HG02981 (cell line): Measurements from ENCODE around the gene MEIOC.
"Not testable (repeated sequence)": the region's sequence is repeated elsewhere in the genome, so short reads cannot be mapped to it uniquely, and the experiment has no call there.

Experiments used
- ATAC-seq: cut with Tn5 transposase; IDR thresholded peaks from one replicate; pipeline ENCODE4 v1.9.1; 2021; ENCODE audit warnings: mild to moderate bottlenecking, moderate library complexity; ENCODE audit not compliant: unreplicated experiment

Gene MEIOC

DNA sequence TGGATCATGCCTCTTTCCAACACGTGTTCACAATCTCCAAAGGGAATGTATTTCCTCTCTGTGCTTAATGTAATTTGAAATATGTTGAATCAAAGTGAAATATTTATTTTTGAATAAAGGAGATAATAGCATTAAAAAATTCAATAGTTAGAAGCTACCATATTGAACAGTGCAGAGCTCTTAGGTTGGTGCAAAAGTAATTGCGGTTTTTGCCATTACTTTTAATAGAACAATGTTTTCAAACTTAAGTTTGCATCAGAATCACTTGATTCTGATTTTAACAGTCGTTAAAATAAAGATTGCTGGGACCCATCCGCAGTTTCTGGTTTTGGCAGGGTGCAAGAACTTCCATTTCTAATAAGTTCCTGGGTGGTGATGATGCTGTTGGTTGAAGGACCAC lies 10.0 kb upstream of the MEIOC start:
- no peak for ATAC-seq

GRCh38 chr17:44647736-44648135 lies 8.5 kb upstream of the MEIOC start:
- no peak for ATAC-seq

DNA sequence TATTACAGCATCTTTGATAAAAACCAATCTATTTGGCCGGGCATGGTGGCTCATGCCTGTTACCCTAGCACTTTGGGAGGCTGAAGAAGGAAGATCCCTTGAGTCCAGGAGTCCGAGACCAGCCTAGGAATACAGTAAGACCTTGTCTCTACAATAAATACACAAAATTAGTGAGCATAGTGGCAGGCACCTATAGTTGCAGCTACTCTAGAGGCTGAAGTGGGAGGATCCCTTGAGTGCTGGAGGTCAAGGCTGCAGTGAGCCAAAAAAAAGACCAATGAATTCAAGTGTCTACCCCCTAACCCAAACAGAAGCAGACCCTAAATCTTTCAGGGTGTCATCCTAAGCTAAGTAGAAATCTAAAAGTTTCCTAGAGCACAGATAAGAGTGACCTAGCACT lies 7.3 kb upstream of the MEIOC start:
- no peak for ATAC-seq

GRCh38 chr17:44651228-44651627 lies 5.0 kb upstream of the MEIOC start:
- no peak for ATAC-seq

- ATAC-seq = no peak
Measured at GRCh38 chr17:44652727-44653126, 3.5 kb upstream of the MEIOC start.

GRCh38 chr17:44653384-44653783 lies 2.9 kb upstream of the MEIOC start:
- ATAC-seq = no peak

DNA sequence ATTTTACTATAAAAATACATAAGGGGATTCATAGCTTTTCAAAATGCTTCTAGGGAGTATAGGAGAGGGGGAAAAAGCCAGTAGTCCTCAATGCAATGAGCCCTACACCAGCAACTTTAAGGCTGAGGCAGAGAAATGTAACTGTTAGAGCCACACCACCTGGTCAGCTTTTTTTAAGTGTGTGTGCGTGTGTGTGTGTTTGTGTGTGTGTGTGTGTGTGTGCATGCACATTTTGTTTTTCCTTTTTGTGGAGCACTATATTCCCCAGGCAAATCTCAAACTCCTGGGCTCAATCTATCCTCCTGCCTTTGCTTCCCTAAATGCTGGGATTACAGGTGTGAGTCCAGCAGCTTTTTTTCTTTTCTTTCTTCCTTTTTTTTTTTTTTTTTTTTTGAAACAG lies 2.3 kb upstream of the MEIOC start:
- no peak for ATAC-seq

DNA sequence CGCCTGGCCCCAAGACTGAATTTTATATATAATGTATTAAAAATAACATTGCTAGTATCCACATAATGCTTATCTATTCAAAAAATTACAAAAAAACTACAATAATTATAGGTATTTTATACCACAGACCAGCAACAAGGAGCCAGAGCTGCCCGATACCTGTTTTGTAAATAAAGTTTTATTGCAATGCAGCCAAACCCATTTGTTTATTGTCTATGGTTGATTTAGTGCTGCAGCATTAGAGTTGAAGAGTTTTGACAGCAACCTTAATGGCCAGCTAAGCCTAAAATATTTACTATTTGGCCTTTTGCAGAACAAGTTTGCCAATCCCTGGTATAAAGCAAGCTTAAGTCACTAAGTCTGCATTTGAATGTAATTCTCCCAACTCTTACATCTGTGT lies 5.6 kb downstream of the MEIOC start:
- ATAC-seq = no peak

- no peak for ATAC-seq
Measured at GRCh38 chr17:44663095-44663494, 6.8 kb downstream of the MEIOC start.

GRCh38 chr17:44664867-44665266 lies 8.6 kb downstream of the MEIOC start:
- no peak for ATAC-seq

- no peak for ATAC-seq
Measured at GRCh38 chr17:44666006-44666405, 9.7 kb downstream of the MEIOC start.

DNA sequence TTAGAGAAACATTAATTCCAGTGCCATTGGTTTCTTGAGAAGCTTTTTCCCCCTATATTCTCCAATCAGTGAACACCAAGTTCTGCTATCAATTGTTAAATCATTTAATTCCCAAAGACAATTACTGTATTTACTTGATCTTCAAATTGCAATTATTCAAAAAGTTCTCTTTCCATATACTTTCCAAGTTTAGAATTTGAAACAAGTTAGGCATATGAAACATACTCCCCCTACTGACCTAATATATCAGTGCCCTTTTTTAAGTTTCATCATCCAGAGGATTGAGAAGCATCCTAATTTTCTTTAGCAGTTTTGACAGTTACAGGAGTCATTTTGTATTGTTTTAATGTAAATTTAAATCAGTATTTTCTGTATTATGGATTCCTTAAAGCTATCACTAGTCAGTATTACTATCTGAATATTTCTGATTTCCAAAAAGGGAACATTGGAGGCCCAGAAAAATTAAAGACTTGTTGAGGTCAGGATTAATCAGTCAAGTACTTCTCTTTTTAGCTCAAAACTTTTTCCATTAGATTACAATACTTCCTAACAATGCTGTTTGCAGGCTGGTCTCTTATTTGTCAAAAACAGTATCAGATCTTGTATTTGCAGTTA lies 16.3 kb downstream of the MEIOC start:
- no peak for ATAC-seq

- no peak for ATAC-seq
Measured at GRCh38 chr17:44673893-44674292, 17.6 kb downstream of the MEIOC start.

DNA sequence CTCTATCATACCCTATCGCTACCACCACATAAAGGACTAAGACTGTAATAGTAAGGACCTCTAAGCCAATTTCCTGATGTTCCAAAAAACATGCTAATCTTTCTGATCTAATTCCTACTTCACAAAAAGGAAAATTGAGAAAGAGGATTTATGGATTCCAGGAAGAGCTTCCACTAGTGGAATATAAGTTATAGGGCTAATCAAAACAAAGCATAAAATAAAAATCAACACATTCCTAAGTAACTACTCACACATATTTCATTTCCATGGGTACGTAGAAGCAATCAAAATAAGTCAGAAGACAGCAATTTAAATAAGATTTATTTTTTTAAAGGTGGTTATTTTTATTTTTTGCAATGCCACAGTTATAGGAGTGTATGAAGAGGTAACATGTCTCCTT lies 20.9 kb downstream of the MEIOC start:
- no peak for ATAC-seq

DNA sequence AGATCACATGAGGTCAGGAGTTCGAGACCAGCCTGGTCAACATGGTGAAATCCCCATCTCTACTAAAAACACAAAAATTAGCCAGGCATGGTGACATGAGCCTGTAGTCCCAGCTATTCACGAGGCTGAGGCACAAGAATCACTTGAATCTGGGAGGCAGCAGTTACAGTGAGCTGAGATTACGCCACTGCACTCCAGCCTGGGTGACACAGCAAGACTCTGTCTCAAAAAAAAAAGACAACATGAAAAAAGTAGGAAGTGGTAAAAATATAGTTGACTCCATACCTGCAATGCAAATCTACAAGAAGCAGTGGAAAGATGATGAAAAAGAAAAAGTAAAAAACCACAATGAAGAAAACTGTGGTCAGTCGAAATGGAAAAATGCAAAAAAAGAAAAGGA lies 27.0 kb downstream of the MEIOC start:
- ATAC-seq = not testable (repeated sequence)

DNA sequence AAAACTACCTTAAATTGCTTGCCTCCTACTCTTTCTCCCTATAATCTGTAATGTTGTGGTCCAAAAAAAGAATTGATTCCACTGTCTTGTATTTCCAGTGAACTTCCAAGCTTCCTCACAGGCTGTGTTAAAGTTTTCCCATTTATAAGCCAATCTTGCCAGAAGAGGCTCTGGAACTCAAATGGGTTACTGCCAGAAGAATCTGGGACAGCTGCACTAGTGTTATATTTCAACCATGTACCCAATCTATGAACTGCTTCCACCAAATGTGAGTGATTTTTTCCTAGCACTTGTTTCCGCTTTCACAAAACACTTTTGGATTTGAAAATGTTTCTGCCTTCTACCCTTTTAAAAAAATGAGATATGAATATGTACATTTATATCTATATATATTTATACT lies 31.5 kb downstream of the MEIOC start:
- ATAC-seq = no peak

DNA sequence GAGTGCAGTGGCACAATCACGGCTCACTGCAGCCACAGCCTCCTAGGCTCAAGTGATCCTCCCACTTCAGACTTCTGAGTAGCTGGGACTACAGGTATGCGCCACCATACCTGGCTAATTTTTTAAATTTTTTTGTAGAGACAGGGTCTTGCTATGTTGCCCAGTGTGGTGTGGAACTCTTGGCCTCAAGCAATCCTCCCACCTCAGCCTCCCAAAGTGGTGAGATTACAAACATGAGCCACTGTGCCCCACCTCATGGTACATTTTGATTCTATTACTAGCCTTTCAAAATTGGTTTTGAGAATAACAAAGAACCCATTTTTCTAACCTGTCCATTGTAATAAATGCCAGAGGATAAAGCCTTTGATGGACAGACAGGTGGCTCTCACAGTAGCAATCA lies 31.9 kb downstream of the MEIOC start:
- ATAC-seq = no peak

DNA sequence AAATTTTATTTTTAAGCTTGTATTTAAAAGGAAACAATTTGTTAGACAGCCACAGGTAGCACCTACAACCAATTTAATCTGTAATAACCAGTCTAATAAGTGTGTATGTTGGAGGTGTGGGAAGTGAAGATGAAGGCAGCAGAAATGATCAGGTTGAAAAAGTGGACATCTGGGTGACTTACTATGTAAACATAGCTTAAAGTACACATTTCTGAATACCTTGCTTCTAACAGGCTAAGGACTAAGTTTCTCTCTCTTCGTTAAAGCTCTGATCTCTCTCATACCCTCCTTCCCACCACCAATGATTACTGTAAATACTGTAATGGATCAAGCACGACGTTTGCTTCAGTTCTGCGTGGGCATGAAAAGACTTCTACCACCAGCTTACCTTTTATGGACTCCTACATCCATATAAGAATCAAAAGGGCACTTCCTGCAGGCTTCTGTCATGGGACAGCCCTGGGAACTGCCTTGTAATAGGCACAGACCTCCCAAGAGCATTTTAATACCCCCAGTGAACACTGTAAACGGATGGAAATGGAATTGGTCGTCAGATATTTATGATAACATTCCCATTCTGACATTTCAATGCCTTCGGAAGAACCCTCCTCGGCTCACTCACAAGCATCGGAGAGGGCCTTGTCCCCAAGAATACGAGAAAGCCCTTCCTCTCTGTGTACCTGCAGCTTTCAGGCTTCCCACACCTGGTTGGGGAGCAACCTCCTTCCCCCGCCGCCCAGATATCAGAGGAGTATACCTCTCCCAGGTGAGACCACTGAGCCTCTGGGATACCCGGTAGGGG lies 32.6 kb downstream of the MEIOC start:
- ATAC-seq = no peak

- ATAC-seq = peak; percentile 86
Measured at GRCh38 chr17:44689477-44690217, 33.4 kb downstream of the MEIOC start, which contains the start of gene CCDC43. TSS of gene CCDC43 (minus strand) at chr17:44689776. CDS start at chr17:44689753, 23 bp downstream.

- ATAC-seq = not testable (repeated sequence)
Measured at GRCh38 chr17:44690746-44691306, 34.6 kb downstream of the MEIOC start.

- ATAC-seq = no peak
Measured at GRCh38 chr17:44693609-44694008, 37.3 kb downstream of the MEIOC start.
